H1 (cell line): ENCODE measurements around the gene VSTM4.

Source experiments
- TAF1 ChIP-seq: IDR thresholded peaks from 2 replicates; pipeline ENCODE4 v1.6.1; 2011; ENCODE audit warnings: mild to moderate bottlenecking, low read depth, low read length
- TEAD4 ChIP-seq: IDR thresholded peaks from 2 replicates; pipeline ENCODE4 v1.6.1; 2012; ENCODE audit warnings: low read depth, low read length, inconsistent platforms, mixed read lengths
- TF ChIP-seq, protein P1 (sequence below): IDR thresholded peaks from 2 replicates; pipeline ENCODE4 v1.6.1; 2012; ENCODE audit warnings: inconsistent platforms
- TF ChIP-seq, protein P2 (sequence below), 3 experiments: IDR thresholded peaks; 1 replicate in 2 of 3; 2 replicates in 1 of 3; pipeline versions ENCODE4 v1.5.1 to v1.6.1; 2011; ENCODE audit warnings: low read length in 3 of 3, mild to moderate bottlenecking in 3 of 3, inconsistent platforms in 2 of 3, low read depth in 1 of 3, moderate library complexity in 1 of 3; ENCODE audit not compliant: insufficient read depth in 1 of 3; ENCODE audit errors: control extremely low read depth in 1 of 3
- TF ChIP-seq, protein P3 (sequence below): IDR thresholded peaks from 2 replicates; pipeline ENCODE4 v1.6.1; 2011; ENCODE audit warnings: low read depth, mild to moderate bottlenecking, low read length; ENCODE audit not compliant: insufficient read depth

DNA sequence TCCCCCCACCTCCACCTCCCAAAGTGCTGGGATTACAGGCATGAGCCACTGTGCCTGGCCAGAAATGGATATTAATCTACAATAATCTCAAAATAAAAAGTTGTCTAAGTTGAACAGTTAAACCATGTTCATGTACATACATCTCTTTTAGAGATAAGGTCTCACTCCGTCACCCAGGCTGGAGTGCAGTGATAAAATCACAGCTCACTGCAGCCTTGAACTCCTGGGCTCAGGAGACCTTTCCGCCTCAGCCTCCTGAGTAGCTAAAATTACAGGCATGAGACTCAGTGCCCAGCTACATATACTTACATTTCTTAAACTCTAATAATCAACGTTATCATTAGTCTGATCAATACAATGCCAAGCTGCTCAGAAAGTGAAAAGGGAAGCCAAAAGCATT, 36.2 kb downstream of the VSTM4 start:
- TF ChIP-seq, protein P1, sequence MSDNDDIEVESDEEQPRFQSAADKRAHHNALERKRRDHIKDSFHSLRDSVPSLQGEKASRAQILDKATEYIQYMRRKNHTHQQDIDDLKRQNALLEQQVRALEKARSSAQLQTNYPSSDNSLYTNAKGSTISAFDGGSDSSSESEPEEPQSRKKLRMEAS: no peak
- no peak for TF ChIP-seq TEAD4
- TF ChIP-seq TAF1: no peak
- TF ChIP-seq, protein P2, sequence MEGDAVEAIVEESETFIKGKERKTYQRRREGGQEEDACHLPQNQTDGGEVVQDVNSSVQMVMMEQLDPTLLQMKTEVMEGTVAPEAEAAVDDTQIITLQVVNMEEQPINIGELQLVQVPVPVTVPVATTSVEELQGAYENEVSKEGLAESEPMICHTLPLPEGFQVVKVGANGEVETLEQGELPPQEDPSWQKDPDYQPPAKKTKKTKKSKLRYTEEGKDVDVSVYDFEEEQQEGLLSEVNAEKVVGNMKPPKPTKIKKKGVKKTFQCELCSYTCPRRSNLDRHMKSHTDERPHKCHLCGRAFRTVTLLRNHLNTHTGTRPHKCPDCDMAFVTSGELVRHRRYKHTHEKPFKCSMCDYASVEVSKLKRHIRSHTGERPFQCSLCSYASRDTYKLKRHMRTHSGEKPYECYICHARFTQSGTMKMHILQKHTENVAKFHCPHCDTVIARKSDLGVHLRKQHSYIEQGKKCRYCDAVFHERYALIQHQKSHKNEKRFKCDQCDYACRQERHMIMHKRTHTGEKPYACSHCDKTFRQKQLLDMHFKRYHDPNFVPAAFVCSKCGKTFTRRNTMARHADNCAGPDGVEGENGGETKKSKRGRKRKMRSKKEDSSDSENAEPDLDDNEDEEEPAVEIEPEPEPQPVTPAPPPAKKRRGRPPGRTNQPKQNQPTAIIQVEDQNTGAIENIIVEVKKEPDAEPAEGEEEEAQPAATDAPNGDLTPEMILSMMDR (IDR thresholded peaks at IDR 0.05; ENCODE audit: control extremely low read depth in 1 of 3, insufficient read depth in 1 of 3, low read depth in 1 of 3, low read length in 3 of 3): no peak
- TF ChIP-seq, protein P3, sequence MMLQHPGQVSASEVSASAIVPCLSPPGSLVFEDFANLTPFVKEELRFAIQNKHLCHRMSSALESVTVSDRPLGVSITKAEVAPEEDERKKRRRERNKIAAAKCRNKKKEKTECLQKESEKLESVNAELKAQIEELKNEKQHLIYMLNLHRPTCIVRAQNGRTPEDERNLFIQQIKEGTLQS: no peak
